Erythroblast (primary cell): ENCODE measurements around the gene TADA2A.
A peak's percentile ranks its signal among the peaks of the same experiment; 100 is the strongest.

Experiments used
- DNase-seq, 2 experiments: peaks; one replicate each; lab custom pipeline; 2025; lab: John Stamatoyannopoulos, UW
- GATA1 ChIP-seq: IDR thresholded peaks from 2 replicates; pipeline ENCODE4 v1.6.1; 2011; ENCODE audit warnings: low read depth, mild to moderate bottlenecking, control low read depth, low read length, moderate library complexity
- POLR2A ChIP-seq: IDR thresholded peaks from 2 replicates; pipeline ENCODE4 v1.6.1; 2011; ENCODE audit warnings: mild to moderate bottlenecking, low read length

The TADA2A gene

GRCh38 chr17:37523715-37524219, 117.1 kb downstream of the TADA2A start:
- TF ChIP-seq POLR2A (no peak), GATA1 (no peak)
- DNase-seq, result no peak

GRCh38 chr17:37527249-37527851, 120.7 kb downstream of the TADA2A start:
- DNase-seq, result peak; percentile 54 to 71
- TF ChIP-seq GATA1 (no peak), POLR2A (no peak)
